GM19238 (cell line): Measurements from ENCODE around the gene FRMD4A.

Experiments used
- DNase-seq: peaks from one replicate; pipeline ENCODE4 v3.0.0; 2011; ENCODE audit warnings: low spot score; ENCODE audit not compliant: insufficient read length

Gene FRMD4A

GRCh38 chr10:13708256-13708990 is 622.3 kb downstream of the FRMD4A start:
- DNase-seq: no peak

DNA sequence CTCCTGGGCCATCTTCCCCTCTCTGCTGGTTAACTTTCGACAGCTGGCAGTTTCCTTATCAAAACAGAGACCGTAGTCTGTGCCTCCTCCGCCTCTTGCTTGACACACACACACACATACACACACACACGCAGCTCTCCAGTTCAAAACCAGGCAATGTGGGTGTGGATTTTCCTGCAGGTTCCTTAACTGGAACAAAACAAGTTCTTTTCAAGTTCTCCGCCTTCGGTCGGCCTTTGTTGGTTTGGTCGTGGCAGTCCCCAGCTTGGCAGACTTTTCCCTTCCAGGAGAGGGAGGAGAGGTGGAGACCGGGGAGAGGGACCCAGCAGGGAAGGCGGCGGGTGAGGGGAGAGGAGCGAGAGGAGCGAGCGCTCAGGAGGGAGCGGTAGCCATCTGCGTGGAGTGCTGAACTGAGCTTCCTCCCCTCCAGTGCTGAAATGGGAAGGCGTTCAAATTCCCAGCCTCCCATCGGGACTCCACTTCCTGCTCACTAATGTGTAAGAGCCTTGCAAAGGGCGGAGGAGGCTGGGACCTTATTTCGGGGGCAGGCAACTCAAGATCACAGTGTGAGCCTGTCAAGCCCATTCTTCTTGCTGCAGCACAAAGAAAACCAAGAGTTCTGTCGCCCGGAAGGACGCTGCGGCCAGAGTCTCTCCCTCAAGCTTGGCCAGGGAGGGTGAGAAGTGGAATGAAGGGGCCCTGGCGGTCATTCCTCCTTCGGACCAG is 623.4 kb downstream of the FRMD4A start:
- peak; percentile 32 for DNase-seq

DNA sequence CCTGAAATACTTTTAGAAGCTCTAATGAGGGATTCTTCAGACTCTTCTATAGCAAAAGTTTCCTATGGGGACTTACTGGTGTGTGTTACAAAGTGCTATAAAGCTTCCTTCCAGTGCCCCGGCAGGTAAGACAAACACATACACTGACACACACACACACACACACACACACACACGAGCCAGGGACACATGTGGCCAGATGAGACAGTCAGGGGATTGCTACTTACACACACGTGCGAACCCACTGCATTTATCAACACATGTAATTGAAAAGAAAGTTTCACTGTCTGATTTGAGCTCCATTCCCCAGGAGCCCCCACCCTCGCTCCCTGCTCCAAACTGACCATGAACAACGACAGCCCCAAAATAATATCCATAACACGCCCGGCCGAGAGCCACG is 624.1 kb downstream of the FRMD4A start:
- no peak for DNase-seq

GRCh38 chr10:13706175-13706574 is 624.5 kb downstream of the FRMD4A start:
- no peak for DNase-seq

DNA sequence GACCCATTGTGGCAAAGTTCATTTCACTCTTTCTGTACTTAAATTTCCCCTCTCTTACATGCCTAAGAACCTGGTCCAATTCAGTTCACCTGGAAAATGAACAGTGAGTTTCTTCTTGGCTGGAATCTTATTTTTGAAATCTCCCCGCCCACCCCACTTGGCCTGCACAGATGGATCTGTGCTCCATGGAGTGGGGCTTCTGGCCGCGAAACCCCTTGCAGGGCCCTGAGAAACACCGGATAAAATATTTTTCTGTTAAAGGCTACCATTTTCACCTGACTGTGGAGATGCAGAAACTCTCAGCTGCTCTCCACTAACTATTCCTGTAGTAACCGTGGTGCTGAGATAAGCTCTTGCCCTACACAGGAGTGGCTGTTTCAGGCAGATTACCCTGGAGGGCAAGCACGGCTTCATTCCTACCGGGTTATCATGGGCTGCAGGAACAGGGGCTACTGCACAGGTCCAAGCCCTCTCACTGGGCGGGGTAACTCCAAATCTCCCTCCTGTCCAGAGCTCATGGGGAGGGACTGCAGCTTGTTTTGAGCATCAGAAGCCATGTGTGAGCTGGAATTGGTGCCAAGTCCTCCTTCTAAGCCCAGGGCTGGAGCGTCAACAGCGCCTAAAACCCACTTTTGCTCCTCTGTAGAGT is 625.1 kb downstream of the FRMD4A start:
- DNase-seq: no peak

DNA sequence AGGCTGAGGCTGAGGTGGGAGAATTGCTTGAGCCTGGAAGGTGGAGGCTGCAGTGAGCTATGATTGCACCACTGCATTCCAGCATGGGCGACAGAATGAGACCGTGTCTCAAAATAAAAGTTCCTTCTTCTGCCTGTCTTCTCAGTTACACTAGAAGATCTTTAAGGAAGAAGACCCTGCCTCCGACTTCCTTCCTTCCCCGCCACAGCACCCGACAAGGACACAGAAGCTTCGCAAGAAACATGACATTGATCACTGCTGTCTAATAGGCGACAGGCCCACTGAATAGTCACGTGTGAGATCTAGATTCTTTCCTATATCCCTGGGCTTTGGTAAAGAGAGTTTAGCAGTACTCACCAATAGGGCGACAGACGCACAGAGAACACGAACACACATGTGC is 625.8 kb downstream of the FRMD4A start:
- no peak for DNase-seq

DNA sequence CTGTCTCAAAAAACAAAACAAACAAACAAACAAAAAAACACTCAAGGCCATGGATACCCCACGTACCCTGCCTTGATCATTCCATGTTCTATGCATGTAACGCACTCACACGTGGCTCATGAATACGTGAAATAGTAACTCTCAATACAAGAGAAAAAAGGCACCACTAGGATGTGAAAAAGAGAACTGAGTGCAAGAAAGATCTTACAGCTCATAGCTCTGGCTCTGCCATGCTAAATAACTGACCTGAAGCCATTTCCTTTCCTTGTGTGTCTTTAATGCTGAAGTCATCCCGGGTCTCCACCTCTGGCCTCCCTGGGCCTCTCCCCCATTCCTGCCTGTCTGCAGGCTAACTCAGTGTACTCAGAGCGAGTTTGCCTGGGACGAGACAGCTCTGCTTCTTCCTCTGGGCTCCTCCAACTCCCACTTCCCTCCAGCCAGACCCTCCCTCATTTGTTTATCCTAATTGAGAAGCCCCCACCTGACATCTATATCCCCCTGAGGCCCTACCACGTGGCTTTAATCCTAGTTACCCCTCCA is 626.7 kb downstream of the FRMD4A start:
- DNase-seq: no peak

DNA sequence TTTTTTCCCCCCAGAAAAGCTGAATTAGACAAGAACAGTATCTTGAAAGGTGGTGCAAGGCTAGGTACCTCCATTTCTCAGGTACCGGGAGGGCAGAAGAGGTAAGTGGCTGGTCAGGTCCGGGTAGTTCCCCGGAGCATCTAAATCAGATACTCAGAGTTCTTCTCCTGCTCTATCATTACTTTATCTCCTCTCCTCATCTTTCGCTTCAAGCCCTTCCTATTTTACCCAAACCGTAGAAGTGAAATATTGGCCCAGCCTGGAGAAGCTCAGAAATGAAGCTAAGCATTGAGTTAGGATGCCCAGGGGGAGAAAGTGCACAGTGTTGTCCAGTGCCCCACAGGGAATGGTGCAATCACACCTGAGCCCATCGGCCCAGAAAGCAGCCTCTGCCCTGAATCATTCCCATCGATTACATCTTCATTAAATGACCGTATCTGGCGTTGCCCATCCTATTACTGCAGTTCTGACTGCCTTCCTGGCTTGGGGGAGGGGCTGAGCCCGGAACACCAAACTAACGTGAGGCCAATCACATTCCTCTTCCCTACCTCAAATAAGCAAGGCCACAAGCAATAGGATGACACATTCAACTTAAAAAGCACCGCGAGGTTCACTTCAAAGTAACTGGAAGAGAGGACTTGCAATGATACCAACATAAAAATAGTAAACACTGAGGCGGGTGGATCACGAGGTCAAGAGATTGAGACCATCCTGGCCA is 627.5 kb downstream of the FRMD4A start:
- DNase-seq: no peak

GRCh38 chr10:13701157-13701919 is 629.4 kb downstream of the FRMD4A start:
- no peak for DNase-seq

GRCh38 chr10:13700473-13701144 is 630.1 kb downstream of the FRMD4A start:
- no peak for DNase-seq

GRCh38 chr10:13699216-13699615 is 631.5 kb downstream of the FRMD4A start:
- DNase-seq: no peak

DNA sequence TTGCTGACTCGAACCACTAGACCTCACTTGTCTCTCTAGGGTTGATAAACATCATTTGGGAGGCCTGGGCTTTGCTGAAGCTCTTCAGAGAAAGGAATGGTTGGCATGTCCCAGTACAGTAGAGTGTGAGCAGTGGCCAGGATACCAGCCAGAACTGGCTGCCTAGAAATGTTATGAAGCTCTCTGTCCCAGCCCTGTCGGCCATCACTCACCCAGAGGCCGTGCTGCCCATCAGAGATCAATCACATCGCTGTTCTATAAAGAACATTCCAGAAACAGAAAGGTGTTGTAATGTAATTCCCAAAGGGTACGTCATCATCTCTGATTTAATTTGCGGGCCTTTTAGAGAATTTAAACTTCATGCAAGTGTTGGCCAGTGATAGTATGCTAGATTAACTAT is 632.5 kb downstream of the FRMD4A start:
- DNase-seq: no peak

- no peak for DNase-seq
Measured at GRCh38 chr10:13696071-13696470, 634.7 kb downstream of the FRMD4A start.

DNA sequence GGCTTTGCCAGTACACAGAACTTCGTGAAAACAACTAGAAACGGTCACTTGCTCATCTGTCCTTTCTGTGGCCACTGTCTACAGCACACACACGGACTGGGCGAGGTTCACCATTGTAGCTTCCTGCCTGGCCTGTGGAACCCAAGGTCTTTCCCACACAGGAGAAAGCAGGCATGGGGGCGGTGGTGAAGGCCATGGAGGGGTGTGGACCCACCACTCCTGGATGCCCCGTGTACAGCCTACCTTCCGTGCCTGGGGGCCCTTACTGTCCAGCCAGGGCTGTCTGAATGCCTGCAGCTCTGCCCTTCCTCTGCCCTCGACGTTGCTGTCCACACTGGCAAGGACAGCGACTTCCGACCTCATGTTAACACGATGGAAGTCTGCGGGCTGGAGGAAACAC is 635.1 kb downstream of the FRMD4A start:
- DNase-seq: no peak

DNA sequence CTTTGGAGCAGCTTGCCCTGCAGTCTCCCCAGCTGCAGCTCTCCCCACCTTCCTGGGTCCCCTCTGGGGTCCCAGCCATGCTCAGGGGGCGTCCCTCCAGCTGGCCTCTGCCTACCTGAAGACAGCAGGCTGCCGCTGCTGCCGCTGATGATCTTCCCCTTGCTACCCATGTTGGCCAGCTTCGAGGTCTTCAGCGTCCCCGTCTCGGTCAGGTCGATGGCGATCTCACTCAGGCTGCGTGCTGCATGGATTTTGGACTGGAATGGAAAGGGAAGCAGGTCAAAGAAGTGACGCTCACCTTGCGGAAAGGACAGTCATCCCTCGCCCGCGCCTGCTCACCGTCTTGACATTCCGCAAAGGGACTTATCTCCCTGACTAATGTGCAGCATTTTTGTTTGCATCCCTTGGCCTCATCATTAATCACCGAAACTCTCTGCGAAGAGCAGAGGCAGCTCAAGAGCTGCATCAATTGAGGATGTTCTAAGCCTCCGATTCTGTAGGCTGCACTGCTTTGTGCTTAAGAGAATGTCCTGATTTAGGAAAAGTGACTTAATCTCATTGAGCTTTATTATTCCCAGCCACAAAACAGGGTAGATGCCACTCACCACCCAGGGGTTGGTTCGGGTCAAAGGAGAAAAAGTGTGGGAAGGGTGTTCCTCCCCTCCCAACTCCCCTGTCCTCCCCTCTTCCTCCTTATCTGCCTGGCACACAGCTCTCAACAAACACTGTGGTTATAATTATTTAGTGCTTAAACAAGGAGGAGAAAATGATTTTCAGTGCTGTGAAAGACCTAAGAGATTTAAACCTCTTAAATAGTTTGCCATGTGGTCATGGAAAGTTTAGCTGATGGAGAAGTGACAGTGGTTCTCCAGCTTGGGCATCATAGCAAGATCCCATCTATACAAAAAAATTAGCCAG is 636.7 kb downstream of the FRMD4A start:
- no peak for DNase-seq

DNA sequence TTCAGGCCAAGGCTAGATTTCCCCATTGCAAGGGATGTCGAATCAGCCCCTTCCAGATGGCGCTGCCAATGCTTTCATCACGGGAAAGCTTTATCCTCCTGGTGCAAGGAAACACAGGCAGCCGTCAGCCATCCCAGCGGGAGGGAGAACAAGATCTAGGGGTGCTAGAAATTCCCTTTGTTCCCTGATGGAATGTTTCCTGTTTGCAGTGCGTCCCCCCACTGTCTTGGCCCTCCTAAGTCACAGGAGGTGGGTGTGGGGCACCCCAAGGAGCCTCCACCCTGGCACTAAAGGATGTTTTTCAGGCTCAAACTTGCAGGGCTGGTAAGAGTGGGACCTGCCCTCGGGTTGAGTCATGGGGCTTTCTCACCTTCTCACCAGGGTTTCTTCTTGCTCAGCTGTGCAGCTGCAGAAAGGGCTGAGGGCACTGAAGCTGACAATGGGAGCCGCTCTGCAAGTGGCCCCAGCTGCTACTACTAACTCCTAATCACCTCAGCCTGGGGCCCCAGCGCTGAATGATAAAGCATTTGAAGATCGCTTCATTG is 640.4 kb downstream of the FRMD4A start:
- peak; percentile 26 for DNase-seq

DNA sequence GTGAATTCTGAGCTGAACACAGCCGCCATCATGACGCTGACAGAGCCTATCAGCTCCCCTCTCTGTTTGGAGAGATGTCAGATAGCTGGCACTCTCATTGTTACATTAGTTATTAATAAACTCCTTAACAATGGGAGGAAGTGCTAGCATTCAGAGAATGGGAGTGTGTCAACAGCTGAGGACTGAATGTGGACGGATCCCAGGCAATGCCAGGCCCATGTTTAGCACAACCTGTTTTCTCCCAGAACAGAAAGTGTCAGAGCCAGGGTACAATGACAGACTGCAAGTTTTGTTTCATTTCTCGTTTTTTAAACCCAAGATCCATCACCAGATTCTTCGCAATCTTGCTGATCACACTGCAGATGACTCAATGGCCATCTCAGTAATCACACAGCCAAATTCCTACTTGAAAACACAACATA is 644.4 kb downstream of the FRMD4A start:
- DNase-seq: no peak

DNA sequence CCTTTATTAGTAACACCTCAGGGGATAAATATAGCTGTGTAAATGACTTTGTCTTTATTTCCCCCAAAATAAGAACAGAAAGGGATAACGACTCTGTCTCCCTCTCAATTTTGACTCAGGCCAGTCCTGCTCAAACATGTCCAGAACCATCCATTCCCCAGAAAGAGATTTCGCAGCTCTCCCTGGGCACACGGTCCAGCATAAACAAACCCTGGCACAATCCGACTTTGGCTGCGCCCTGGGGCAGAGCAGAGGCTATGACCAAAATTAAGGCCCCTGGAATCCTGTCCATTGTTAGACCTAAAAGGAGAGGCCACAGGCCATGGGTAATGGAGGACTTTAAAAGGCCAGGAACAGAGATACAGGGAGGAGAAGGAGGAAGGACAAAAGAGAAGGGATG is 644.8 kb downstream of the FRMD4A start:
- DNase-seq: no peak
